DND-41 (cell line): Measurements from ENCODE around the gene STPG3.

Experiments
- ATAC-seq: fragments of 200-7000 bp; cut with Tn5 transposase; 3 replicates; pipeline ENCODE4 v1.9.1; 2021; ENCODE audit warnings: low read depth; ENCODE audit not compliant: insufficient read depth
- DNase-seq: peaks from one replicate; pipeline ENCODE4 v3.0.0-alpha.2; 2020
- H2AFZ ChIP-seq: 2 replicates; pipeline ENCODE4 v1.6.0; 2012; ENCODE audit warnings: low read depth, low read length
- H3K27ac ChIP-seq: 2 replicates; pipeline ENCODE4 v1.5.1; 2012; ENCODE audit warnings: low read length, inconsistent platforms
- H3K27me3 ChIP-seq: fragments of 200-600 bp; sonication (generic); 2 replicates; pipeline ENCODE4 v1.6.0; 2012; ENCODE audit warnings: low read length, mild to moderate bottlenecking, inconsistent platforms; ENCODE audit not compliant: insufficient read depth, poor library complexity
- H3K36me3 ChIP-seq: 2 replicates; pipeline ENCODE4 v1.5.1; 2012; ENCODE audit warnings: low read length, inconsistent platforms; ENCODE audit not compliant: insufficient read depth
- H3K4me1 ChIP-seq: 2 replicates; pipeline ENCODE4 v1.5.1; 2012; ENCODE audit warnings: mild to moderate bottlenecking, low read length; ENCODE audit not compliant: insufficient read depth
- H3K4me2 ChIP-seq: 2 replicates; pipeline ENCODE4 v1.6.0; 2012; ENCODE audit warnings: mild to moderate bottlenecking, moderate library complexity, low read length, inconsistent platforms; ENCODE audit not compliant: insufficient read depth
- H3K4me3 ChIP-seq, 2 experiments: fragments of 200-600 bp in 1 of 2; shearing (Covaris generic) in 1 of 2; 2 replicates each; pipeline ENCODE4 v1.5.1; 2012 to 2016; ENCODE audit warnings: inconsistent platforms in 2 of 2, low read length in 2 of 2, mild to moderate bottlenecking in 2 of 2, low read depth in 1 of 2, moderate library complexity in 1 of 2
- H3K79me2 ChIP-seq: 2 replicates; pipeline ENCODE4 v1.6.0; 2012; ENCODE audit warnings: low read length, inconsistent platforms; ENCODE audit not compliant: insufficient read depth
- H3K9ac ChIP-seq: 2 replicates; pipeline ENCODE4 v1.6.0; 2012; ENCODE audit warnings: low read depth, mild to moderate bottlenecking, inconsistent platforms, low read length, moderate library complexity
- H3K9me3 ChIP-seq: 2 replicates; pipeline ENCODE4 v1.5.1; 2012; ENCODE audit warnings: low read length, moderate library complexity, mild to moderate bottlenecking, inconsistent platforms; ENCODE audit not compliant: insufficient read depth, severe bottlenecking
- H4K20me1 ChIP-seq: 2 replicates; pipeline ENCODE4 v1.6.0; 2012; ENCODE audit warnings: low read length; ENCODE audit not compliant: insufficient read depth
- CTCF ChIP-seq: IDR thresholded peaks from 2 replicates; pipeline ENCODE4 v1.5.1; 2012; ENCODE audit warnings: borderline replicate concordance, low read length, moderate library complexity, mild to moderate bottlenecking; ENCODE audit not compliant: poor library complexity, severe bottlenecking; ENCODE audit errors: extremely low read depth
- EZH2 ChIP-seq: IDR thresholded peaks from 3 replicates; pipeline ENCODE4 v1.6.1; 2012; ENCODE audit warnings: borderline replicate concordance, low read depth, mild to moderate bottlenecking, moderate library complexity, low read length, inconsistent platforms; ENCODE audit not compliant: severe bottlenecking

Gene STPG3

GRCh38 chr9:137221095-137221505, 30.0 kb upstream of the STPG3 start:
- peaks cover under 1% of the 10 kb centered on the region; the same call in 1 of the 2 replicates for H3K36me3 ChIP-seq
- TF ChIP-seq EZH2, result no peak
- H4K20me1 ChIP-seq, result no peaks in the 10 kb centered on the region; the same call in 1 of the 2 replicates
- no peak overlapping the region for H3K27ac ChIP-seq
- no peak overlapping the region for H3K4me3 ChIP-seq
- H3K27me3 ChIP-seq, result no peaks in the 10 kb centered on the region
- H2AFZ ChIP-seq, result no peak overlapping the region
- H3K9me3 ChIP-seq, result no peaks in the 10 kb centered on the region
- ATAC-seq (no peak), DNase-seq (no peak)
- H3K79me2 ChIP-seq, result no peaks in the 10 kb centered on the region
- H3K9ac ChIP-seq, result no peak overlapping the region
- H3K4me2 ChIP-seq, result no peak overlapping the region
- H3K4me1 ChIP-seq, result peaks cover 17% of the 10 kb centered on the region

- H3K9ac ChIP-seq, result no peak overlapping the region
- DNase-seq, result no peak
- no peak for TF ChIP-seq EZH2
- TF ChIP-seq CTCF, result no peak
- no peak overlapping the region for H3K4me2 ChIP-seq
- no peaks in the 10 kb centered on the region for H3K79me2 ChIP-seq
- no peaks in the 10 kb centered on the region; the same call in 1 of the 2 replicates for H3K36me3 ChIP-seq
- no peak overlapping the region for H2AFZ ChIP-seq
- no peaks in the 10 kb centered on the region for H3K9me3 ChIP-seq
- no peaks in the 10 kb centered on the region; the same call in 1 of the 2 replicates for H4K20me1 ChIP-seq
- no peak for ATAC-seq
- H3K4me3 ChIP-seq, result no peak overlapping the region
- H3K27ac ChIP-seq, result no peak overlapping the region
- peaks cover 17% of the 10 kb centered on the region for H3K4me1 ChIP-seq
- no peaks in the 10 kb centered on the region for H3K27me3 ChIP-seq
These were observed 29.5 kb upstream of the STPG3 start for GRCh38 chr9:137221506-137222111.

- peaks cover 20% of the 10 kb centered on the region for H3K4me1 ChIP-seq
- no peaks in the 10 kb centered on the region for H3K9me3 ChIP-seq
- DNase-seq (no peak), ATAC-seq (no peak)
- H3K36me3 ChIP-seq, result no peaks in the 10 kb centered on the region; the same call in 1 of the 2 replicates
- H4K20me1 ChIP-seq, result no peaks in the 10 kb centered on the region
- H3K4me2 ChIP-seq, result peak within 1 kb of the TSS; percentile 94
- peak within 1 kb of the TSS; percentile 68 to 96; a peak in 3 of 4 replicates for H3K4me3 ChIP-seq
- peak within 1 kb of the TSS; percentile 82 for H2AFZ ChIP-seq
- H3K27ac ChIP-seq, result peak within 1 kb of the TSS; percentile 85
- no peak for TF ChIP-seq CTCF
- TF ChIP-seq EZH2, result no peak
- no peaks in the 10 kb centered on the region for H3K79me2 ChIP-seq
- no peaks in the 10 kb centered on the region for H3K27me3 ChIP-seq
- peak within 1 kb of the TSS; percentile 98 for H3K9ac ChIP-seq
These were observed 28.7 kb upstream of the STPG3 start, which contains the start of gene RNF208 for GRCh38 chr9:137222190-137223077. Gene RNF208 (minus strand): TSS chr9:137222240. CDS start chr9:137221212, 1,028 bp downstream.
